Lung (tissue), 12 donors: ENCODE data around the gene IGFBP2. TPM values are rescaled to one million over a fixed set of nuclear protein-coding genes. Genes with fewer than 3 reads are reported as not detected.

Experiments used
- ATAC-seq: fragments of 200-7000 bp; cut with Tn5 transposase; one replicate; pipeline ENCODE4 v1.9.1; 2020; ENCODE audit warnings: moderate number of reproducible peaks; ENCODE audit not compliant: insufficient read depth, low FRiP score
- DNase-seq, 3 donors: peaks; one replicate each; pipeline ENCODE4 v3.0.0-alpha.2; 2013 to 2017
- H3K27ac ChIP-seq, 2 donors: one replicate each; pipeline ENCODE4 v1.5.1; 2013; ENCODE audit warnings: mild to moderate bottlenecking in 2 of 2, moderate library complexity in 2 of 2, control low read depth in 1 of 2, inconsistent platforms in 1 of 2, low read depth in 1 of 2, low read length in 1 of 2
- H3K27me3 ChIP-seq, 3 donors: one replicate each; pipeline ENCODE4 v1.5.1; 2013; ENCODE audit warnings: low read length in 2 of 3; ENCODE audit not compliant: control insufficient read depth in 3 of 3, insufficient read depth in 3 of 3
- H3K36me3 ChIP-seq, 4 donors: one replicate each; pipeline ENCODE4 v1.5.1; 2013; ENCODE audit warnings: low read length in 4 of 4, mild to moderate bottlenecking in 1 of 4, moderate library complexity in 1 of 4; ENCODE audit not compliant: control insufficient read depth in 4 of 4, insufficient read depth in 4 of 4
- H3K4me1 ChIP-seq, 5 donors: one replicate each; pipeline ENCODE4 v1.5.1; 2013; ENCODE audit warnings: low read length in 5 of 5, mild to moderate bottlenecking in 2 of 5, moderate library complexity in 1 of 5; ENCODE audit not compliant: control insufficient read depth in 5 of 5, insufficient read depth in 5 of 5
- H3K4me3 ChIP-seq: one replicate; pipeline ENCODE4 v1.5.1; 2013; ENCODE audit warnings: mild to moderate bottlenecking, control low read depth, moderate library complexity
- H3K9ac ChIP-seq, 2 donors: one replicate each; pipeline ENCODE4 v1.5.1; 2013; ENCODE audit warnings: low read length in 2 of 2, control low read depth in 1 of 2; ENCODE audit not compliant: insufficient read depth in 1 of 2
- H3K9me3 ChIP-seq, 4 donors: one replicate each; pipeline ENCODE4 v1.5.1; 2013; ENCODE audit warnings: low read length in 3 of 4, mild to moderate bottlenecking in 1 of 4, moderate library complexity in 1 of 4; ENCODE audit not compliant: control insufficient read depth in 4 of 4, insufficient read depth in 3 of 4
- WGBS, 2 donors: extraction: QIAGEN DNeasy Blood & Tissue Kit; methylation state at CpG; one replicate each; pipeline ENCODE4 v1.1.7; 2013; 5-methylcytosine and 5-hydroxymethylcytosine counted together
- polyA plus RNA-seq, 2 donors: library from polyadenylated mRNA; stranded (reverse); fragments of 200-250 nt; gene quantifications; one replicate each; pipeline ENCODE4 v1.2.1, GENCODE V29; 2013
- total RNA-seq, 2 donors: library from RNA; depleted of rRNA in 1 of 2; stranded (reverse); fragments of >200 nt in 1 of 2; gene quantifications; one replicate each; pipeline ENCODE4 v1.2.1, GENCODE V29; 2014 to 2021
- TF ChIP-seq, protein P1 (sequence below): IDR thresholded peaks from 2 replicates; pipeline ENCODE4 v1.5.1; 2012; ENCODE audit warnings: mild to moderate bottlenecking; ENCODE audit errors: control extremely low read depth, extremely low read depth
- donor health status: control.
- donor health status: control.
- donor health status: Bipolar disorder and iron deficiency.
- donor health status: healthy.
- donor health status: DM: yes; HTN: yes; CAD: no.

IGFBP2 gene
- total and polyA plus RNA-seq, 4 donors: 50.5 to 104 (median 81.2) TPM

DNA sequence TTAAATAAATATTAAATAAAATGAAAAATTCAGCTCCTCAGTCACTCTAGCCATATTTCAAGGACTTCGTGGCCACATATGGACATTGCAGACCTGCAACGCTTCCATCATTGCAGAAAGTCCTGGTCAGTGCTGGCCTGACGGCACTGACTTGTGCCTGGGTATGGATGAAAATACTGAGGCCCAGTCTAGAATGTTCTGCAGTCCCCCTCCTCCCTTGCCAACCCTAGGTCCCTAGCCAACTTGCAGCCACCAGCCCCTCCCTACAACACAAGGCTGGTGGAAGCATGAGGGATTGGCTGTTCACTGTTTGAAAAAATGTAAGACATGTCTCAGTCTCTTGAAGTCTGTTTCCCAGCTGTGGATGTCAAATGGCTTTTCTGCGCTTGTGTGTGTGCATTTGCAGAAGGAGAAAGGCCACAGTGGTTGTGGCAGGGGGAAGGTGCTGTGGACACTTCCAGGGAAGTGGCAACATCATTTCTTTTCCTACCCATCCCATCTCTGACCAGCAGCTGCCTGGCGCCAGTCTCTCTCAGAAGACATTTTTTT lies 52.2 kb downstream of the IGFBP2 start:
- 87% methylated on average over 5 of the region's 5 CpGs for WGBS, 2 donors
- Histone ChIP-seq H3K9ac (no peak overlapping the region), H3K4me1 (peaks cover 3 to 30% (median 18%) of the 10 kb centered on the region in 5 donors), H3K36me3 (peaks cover 0 to 3% (median 0%) of the 10 kb centered on the region in 4 donors), H3K27ac (no peak overlapping the region), H3K27me3 (no peaks in the 10 kb centered on the region), H3K4me3 (no peak overlapping the region), H3K9me3 (no peaks in the 10 kb centered on the region)
- no peak for ATAC-seq
- TF ChIP-seq, protein P1, sequence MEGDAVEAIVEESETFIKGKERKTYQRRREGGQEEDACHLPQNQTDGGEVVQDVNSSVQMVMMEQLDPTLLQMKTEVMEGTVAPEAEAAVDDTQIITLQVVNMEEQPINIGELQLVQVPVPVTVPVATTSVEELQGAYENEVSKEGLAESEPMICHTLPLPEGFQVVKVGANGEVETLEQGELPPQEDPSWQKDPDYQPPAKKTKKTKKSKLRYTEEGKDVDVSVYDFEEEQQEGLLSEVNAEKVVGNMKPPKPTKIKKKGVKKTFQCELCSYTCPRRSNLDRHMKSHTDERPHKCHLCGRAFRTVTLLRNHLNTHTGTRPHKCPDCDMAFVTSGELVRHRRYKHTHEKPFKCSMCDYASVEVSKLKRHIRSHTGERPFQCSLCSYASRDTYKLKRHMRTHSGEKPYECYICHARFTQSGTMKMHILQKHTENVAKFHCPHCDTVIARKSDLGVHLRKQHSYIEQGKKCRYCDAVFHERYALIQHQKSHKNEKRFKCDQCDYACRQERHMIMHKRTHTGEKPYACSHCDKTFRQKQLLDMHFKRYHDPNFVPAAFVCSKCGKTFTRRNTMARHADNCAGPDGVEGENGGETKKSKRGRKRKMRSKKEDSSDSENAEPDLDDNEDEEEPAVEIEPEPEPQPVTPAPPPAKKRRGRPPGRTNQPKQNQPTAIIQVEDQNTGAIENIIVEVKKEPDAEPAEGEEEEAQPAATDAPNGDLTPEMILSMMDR: no peak
- DNase-seq: no peak

DNA sequence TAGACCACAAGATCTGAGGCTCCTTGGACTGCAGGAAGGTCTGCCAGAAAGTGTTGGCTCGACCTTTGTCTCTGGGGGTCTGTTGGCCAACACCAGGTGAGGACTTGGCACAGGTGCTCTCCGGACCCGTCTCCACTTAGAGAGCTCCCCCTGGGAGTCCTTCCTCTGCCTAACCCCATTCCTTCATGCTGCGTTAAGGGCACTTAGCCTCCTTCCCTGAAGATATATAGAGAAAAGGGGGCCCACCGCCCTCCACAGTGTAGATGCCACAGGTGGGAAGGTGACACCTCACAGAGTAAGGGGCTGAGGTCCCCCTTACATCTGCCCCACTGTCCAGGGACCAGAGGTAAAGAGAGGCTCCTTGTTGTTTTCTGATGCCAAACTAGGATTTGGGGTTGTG lies 53.9 kb downstream of the IGFBP2 start:
- Histone ChIP-seq H3K4me1 (peaks cover 3 to 36% (median 19%) of the 10 kb centered on the region in 5 donors), H3K27me3 (no peaks in the 10 kb centered on the region), H3K27ac (no peak overlapping the region), H3K9ac (no peak overlapping the region), H3K9me3 (no peaks in the 10 kb centered on the region), H3K36me3 (peaks cover 0 to 3% (median 0%) of the 10 kb centered on the region in 4 donors), H3K4me3 (no peak overlapping the region)
- TF ChIP-seq, protein P1: no peak
- no peak for DNase-seq
- WGBS, 2 donors: 80 to 90% methylated on average over 5 of the region's 5 CpGs
- ATAC-seq: no peak

DNA sequence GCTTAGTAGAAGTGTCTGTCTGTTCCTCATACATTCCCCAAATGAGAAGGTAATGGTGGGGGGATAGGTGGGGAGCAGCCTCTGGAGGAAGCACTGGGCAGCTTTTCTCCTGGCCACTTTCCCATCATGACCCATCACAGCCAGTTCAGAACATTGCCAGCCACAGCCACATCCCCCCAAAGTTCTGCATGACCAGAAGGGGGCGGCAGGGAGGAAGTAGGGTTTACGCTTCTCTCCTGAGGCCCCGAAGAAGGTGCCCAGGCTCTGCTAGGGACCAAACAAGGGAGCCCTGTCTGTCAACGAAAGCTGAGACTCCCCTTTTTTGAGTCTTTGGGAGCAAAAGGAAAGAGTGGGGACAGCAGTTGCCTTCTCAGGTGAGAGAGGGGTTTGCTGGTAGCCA lies 54.4 kb downstream of the IGFBP2 start:
- Histone ChIP-seq H3K9ac (no peak overlapping the region), H3K9me3 (no peaks in the 10 kb centered on the region), H3K27me3 (no peaks in the 10 kb centered on the region), H3K4me3 (no peak overlapping the region), H3K36me3 (peaks cover 0 to 3% (median 0%) of the 10 kb centered on the region in 4 donors), H3K4me1 (peaks cover 3 to 35% (median 19%) of the 10 kb centered on the region in 5 donors), H3K27ac (no peak overlapping the region)
- DNase-seq (no peak), ATAC-seq (no peak)
- TF ChIP-seq, protein P1: no peak
- WGBS, 2 donors: 32 to 59% methylated on average over 4 of the region's 4 CpGs
